Breast epithelium (tissue), 4 donors: ENCODE results near the gene ARSJ. TPM values are rescaled to one million over a fixed set of nuclear protein-coding genes. Genes with fewer than 3 reads are reported as not detected.

Experiments
- DNase-seq, 2 donors: peaks; one replicate each; pipeline ENCODE4 v3.0.0-alpha.2; 2019; ENCODE audit warnings: low spot score in 2 of 2
- H3K27ac ChIP-seq, 2 donors: fragments of 200-600 bp; sonication (generic) in 1 of 2; one replicate each; pipeline ENCODE4 v1.5.1; 2016 to 2019; ENCODE audit warnings: mild to moderate bottlenecking in 1 of 2
- H3K27me3 ChIP-seq, 2 donors: fragments of 200-600 bp; sonication (generic) in 1 of 2; one replicate each; pipeline versions ENCODE4 v1.5.1 to v1.6.0; 2017 to 2019; ENCODE audit warnings: control low read depth in 1 of 2, mild to moderate bottlenecking in 1 of 2
- H3K36me3 ChIP-seq: fragments of 200-600 bp; one replicate; pipeline ENCODE4 v1.5.1; 2019
- H3K4me1 ChIP-seq, 2 donors: fragments of 200-600 bp; sonication (generic); one replicate each; pipeline ENCODE4 v1.5.1; 2016 to 2019; ENCODE audit warnings: control low read depth in 1 of 2
- H3K4me3 ChIP-seq, 3 donors: fragments of 200-600 bp; sonication (generic); 1 replicate in 2 of 3; 2 replicates in 1 of 3; pipeline ENCODE4 v1.5.1; 2016 to 2019; ENCODE audit warnings: mild to moderate bottlenecking in 3 of 3, moderate library complexity in 2 of 3
- H3K9me3 ChIP-seq, 2 donors: fragments of 200-600 bp; sonication (generic) in 1 of 2; one replicate each; pipeline ENCODE4 v1.5.1; 2016 to 2019; ENCODE audit warnings: control low read depth in 1 of 2
- POLR2A ChIP-seq: fragments of 450-650 bp; IDR thresholded peaks from one replicate; pipeline ENCODE4 v1.6.1; 2016; ENCODE audit warnings: antibody characterized with exemption, mild to moderate bottlenecking, moderate library complexity
- POLR2AphosphoS5 ChIP-seq, 3 donors: sonication (generic); formaldehyde crosslinking; IDR thresholded peaks; one replicate each; pipeline ENCODE4 v1.6.1; 2017; ENCODE audit warnings: antibody characterized with exemption in 3 of 3
- intact Hi-C: fragments of 100-400 bp; cut with DNase I; formaldehyde crosslinking; loops from one replicate; pipeline ENCODE4 v1.15.1; 2023; ENCODE audit warnings: low total_unique reads
- total RNA-seq, 3 donors: library from RNA; depleted of rRNA; stranded (reverse); fragments of >200 nt; gene quantifications; one replicate each; pipeline ENCODE4 v1.1.0, GENCODE V29; 2016
- TF ChIP-seq, protein P1 (sequence below), 3 donors: fragments of 450-650 bp; IDR thresholded peaks; one replicate each; pipeline ENCODE4 v1.5.1; 2016 to 2017; ENCODE audit warnings: antibody characterized with exemption in 3 of 3, mild to moderate bottlenecking in 3 of 3, moderate library complexity in 3 of 3

Gene ARSJ
- total RNA-seq, 3 donors from 2014 or later, result 1.1 to 10.7 (median 8.8) TPM

DNA sequence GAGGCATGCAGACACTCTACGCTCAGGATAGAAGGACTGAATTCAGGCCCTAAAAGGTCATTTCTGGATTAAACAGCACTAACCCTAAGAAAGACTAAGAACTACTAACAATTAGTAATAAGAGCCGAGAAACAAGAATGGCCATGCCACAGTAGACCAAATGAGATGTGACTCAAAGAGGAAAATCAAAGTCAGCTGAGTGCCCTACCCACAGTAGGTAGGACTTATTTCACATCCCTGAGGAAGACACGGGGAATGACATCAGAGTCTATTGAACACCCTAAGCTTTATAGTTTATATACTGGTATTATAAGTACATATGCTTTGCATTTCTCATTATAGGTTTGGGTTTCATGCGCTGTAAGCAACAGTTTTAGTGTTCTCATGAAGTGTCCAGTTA lies 2.7 kb upstream of the ARSJ start:
- Histone ChIP-seq H3K27me3 (no peaks in the 10 kb centered on the region), H3K4me1 (no peaks in the 10 kb centered on the region), H3K9me3 (no peaks in the 10 kb centered on the region), H3K36me3 (no peaks in the 10 kb centered on the region), H3K27ac (no peak overlapping the region), H3K4me3 (no peak overlapping the region)
- intact Hi-C loops, result no loop called here
- TF ChIP-seq, protein P1, sequence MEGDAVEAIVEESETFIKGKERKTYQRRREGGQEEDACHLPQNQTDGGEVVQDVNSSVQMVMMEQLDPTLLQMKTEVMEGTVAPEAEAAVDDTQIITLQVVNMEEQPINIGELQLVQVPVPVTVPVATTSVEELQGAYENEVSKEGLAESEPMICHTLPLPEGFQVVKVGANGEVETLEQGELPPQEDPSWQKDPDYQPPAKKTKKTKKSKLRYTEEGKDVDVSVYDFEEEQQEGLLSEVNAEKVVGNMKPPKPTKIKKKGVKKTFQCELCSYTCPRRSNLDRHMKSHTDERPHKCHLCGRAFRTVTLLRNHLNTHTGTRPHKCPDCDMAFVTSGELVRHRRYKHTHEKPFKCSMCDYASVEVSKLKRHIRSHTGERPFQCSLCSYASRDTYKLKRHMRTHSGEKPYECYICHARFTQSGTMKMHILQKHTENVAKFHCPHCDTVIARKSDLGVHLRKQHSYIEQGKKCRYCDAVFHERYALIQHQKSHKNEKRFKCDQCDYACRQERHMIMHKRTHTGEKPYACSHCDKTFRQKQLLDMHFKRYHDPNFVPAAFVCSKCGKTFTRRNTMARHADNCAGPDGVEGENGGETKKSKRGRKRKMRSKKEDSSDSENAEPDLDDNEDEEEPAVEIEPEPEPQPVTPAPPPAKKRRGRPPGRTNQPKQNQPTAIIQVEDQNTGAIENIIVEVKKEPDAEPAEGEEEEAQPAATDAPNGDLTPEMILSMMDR (IDR thresholded peaks at IDR 0.05), result no peak
- TF ChIP-seq POLR2AphosphoS5 (IDR thresholded peaks at IDR 0.05) (no peak), POLR2A (no peak)
- no peak for DNase-seq

DNA sequence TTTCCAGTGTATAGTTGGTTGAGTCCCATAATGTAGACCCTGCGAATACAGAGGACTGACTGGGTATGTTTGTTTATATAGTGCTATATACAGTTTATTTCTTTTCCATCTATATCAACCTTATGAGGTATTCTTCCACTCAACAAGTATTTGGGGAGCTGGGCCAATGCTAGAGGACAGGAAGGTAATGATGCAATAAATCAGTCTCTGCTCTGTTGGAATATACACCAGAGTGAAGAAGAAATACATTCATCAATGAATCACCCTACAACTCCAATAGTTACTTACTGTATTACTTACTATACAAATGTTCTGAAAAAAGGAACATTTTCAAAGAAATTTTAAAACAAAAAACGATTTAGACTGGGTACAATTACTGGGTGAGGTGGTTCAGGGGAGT lies 2.1 kb upstream of the ARSJ start:
- DNase-seq, result no peak
- Histone ChIP-seq H3K27me3 (no peaks in the 10 kb centered on the region), H3K36me3 (no peaks in the 10 kb centered on the region), H3K4me1 (no peaks in the 10 kb centered on the region), H3K9me3 (no peaks in the 10 kb centered on the region), H3K4me3 (no peak overlapping the region), H3K27ac (no peak overlapping the region)
- TF ChIP-seq POLR2AphosphoS5 (IDR thresholded peaks at IDR 0.05) (no peak), POLR2A (no peak)
- TF ChIP-seq, protein P1 (IDR thresholded peaks at IDR 0.05), result no peak
- intact Hi-C loops, result no loop called here

DNA sequence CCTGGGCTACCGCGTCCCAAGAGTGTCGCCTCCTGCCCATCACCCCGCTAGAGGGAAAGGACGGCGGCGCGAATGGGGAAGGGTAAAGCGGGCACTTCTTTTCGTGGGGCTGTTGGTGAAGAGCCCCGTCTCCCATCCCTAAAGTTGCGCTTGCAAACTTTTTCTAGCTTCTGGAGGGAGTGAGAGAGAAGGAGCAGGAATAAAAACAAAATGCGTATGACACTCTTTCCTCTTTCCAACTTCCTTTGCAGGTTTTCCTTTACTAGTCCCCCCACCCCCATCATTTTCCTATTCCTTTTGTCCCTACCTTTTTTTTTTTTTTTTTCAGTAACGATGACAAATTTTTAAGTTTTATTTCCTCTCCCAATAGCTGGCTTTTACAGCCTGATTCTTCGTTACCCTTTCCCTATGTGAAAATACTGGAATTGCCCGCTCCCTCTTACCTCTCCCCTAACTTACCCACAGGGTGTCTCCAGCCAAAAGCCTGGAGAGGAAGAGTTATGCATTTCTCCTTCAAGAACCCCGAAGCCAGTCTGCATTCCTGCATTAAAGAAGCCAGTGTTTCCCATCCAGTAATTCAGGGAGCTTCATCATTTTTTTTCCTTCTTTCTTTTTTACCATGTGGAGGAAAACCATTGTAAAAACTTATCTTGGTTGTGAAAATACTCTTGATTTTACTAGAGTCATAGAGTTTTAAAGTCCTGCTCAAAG lies 613 bp upstream of the ARSJ start:
- no peak for TF ChIP-seq POLR2AphosphoS5 (IDR thresholded peaks at IDR 0.05)
- TF ChIP-seq, protein P1 (IDR thresholded peaks at IDR 0.05), result no peak
- no peak for TF ChIP-seq POLR2A
- H3K4me3 ChIP-seq, result peak overlapping the region; percentile 55 to 88 (median 68)
- no peak for DNase-seq
- H3K36me3 ChIP-seq, result no peaks in the 10 kb centered on the region
- H3K27me3 ChIP-seq, result no peaks in the 10 kb centered on the region
- H3K27ac ChIP-seq, result peak overlapping the region; percentile 87 to 95
- H3K4me1 ChIP-seq, result no peaks in the 10 kb centered on the region
- intact Hi-C loops, result loop anchor here (10.0 kb wide), 1 partner anchor 1745 kb away; the partner anchor contains the start of gene AP1AR
- H3K9me3 ChIP-seq, result no peaks in the 10 kb centered on the region

DNA sequence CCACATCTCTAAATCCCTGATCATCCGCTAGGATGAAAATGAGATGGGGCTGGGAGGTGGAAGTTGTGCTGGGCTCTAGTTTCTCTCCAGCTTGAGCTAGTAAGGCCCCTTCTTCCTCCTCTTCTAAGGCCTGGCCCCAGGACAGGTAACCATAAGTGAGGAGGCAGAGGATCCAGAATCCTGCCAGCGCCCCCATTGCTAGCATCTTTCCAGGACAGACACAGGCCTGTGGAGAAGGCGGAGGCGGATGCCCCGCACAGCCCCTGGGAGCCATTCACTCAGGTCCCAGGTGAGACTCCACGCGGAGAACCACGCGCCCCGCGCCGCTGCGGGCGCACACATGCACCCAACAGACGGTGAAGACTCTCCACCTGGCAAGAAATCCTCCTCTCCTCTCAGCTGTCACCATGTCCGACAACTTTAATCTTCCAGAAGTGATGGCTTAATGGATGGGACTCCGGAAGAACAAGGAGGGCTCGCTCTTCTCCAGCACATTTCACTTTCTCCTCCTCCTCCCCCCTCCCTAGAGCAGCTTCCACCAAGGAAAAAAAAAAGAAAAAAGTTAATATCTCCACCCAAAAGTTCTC lies 793 bp downstream of the ARSJ start:
- Histone ChIP-seq H3K4me3 (peak overlapping the region; percentile 55 to 88 (median 68)), H3K27ac (peak overlapping the region; percentile 87 to 95), H3K27me3 (no peaks in the 10 kb centered on the region), H3K4me1 (no peaks in the 10 kb centered on the region), H3K9me3 (no peaks in the 10 kb centered on the region), H3K36me3 (no peaks in the 10 kb centered on the region)
- no peak for DNase-seq
- intact Hi-C loops, result loop anchor here (10.0 kb wide), 1 partner anchor 1744 kb away; the partner anchor contains the start of gene AP1AR
- TF ChIP-seq POLR2A (no peak), POLR2AphosphoS5 (IDR thresholded peaks at IDR 0.05) (no peak)
- TF ChIP-seq, protein P1 (IDR thresholded peaks at IDR 0.05), result no peak

DNA sequence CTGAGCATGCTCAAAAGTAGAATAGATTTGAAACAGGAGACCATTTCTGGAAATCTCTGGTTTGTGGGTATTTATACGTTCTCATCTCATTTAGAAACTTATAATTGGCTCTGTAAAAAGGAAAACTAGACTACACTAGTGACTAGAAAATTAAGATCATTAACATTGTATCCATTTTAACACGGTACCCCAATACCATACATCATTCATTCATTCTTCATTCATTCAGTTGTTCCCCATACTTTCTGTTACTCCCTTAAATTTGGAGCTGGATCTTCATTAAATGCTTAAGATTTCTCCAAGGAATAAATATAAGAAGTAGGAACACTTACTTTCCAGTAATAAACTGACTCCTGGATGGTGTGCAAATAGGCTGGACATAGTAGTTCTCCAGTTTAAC lies 1.3 kb downstream of the ARSJ start:
- H3K4me1 ChIP-seq, result no peaks in the 10 kb centered on the region
- intact Hi-C loops, result loop anchor here (10.0 kb wide), 1 partner anchor 1743 kb away; the partner anchor contains the start of gene AP1AR
- H3K27me3 ChIP-seq, result no peaks in the 10 kb centered on the region
- peak overlapping the region; percentile 55 to 88 (median 68) for H3K4me3 ChIP-seq
- no peaks in the 10 kb centered on the region for H3K36me3 ChIP-seq
- H3K9me3 ChIP-seq, result no peaks in the 10 kb centered on the region
- no peak for DNase-seq
- TF ChIP-seq POLR2A, result no peak
- TF ChIP-seq POLR2AphosphoS5 (IDR thresholded peaks at IDR 0.05), result no peak
- TF ChIP-seq, protein P1 (IDR thresholded peaks at IDR 0.05), result no peak
- H3K27ac ChIP-seq, result peak overlapping the region; percentile 87 to 95
